MCF 10A (cell line): ENCODE measurements around the gene NACC2. TPM values are rescaled to one million over a fixed set of nuclear protein-coding genes. Genes with fewer than 3 reads are reported as not detected.

ENCODE experiments used
- BruUV-seq: library from RNA; stranded (reverse); fragments of 400-500 nt; replicated peaks from 2 replicates; lab custom pipeline; 2021; lab: Mats Ljungman, UMichigan
- CTCF ChIA-PET: fragments of 300-600 bp; sonication (Branson Sonifier 250); formaldehyde crosslinking; extraction: SDS; loops from one replicate; lab custom pipeline; 2021; ENCODE audit warnings: antibody characterized with exemption, inconsistent platforms; lab: Yijun Ruan, JAX
- POLR2A ChIA-PET: fragments of 300-600, 350-650 bp; sonication (Branson Sonifier 250); formaldehyde crosslinking; extraction: SDS; loops from one replicate; lab custom pipeline; 2020; ENCODE audit warnings: antibody characterized with exemption, inconsistent platforms; lab: Yijun Ruan, JAX
- DNase-seq: peaks from one replicate; pipeline ENCODE4 v3.0.0-alpha.2; 2018; ENCODE audit not compliant: unreplicated experiment
- H3K27ac Mint-ChIP-seq: one replicate; pipeline ENCODE4 v1.8.0; 2022; ENCODE audit warnings: mild to moderate bottlenecking, low read depth, mixed read lengths; ENCODE audit not compliant: unreplicated experiment
- H3K27me3 Mint-ChIP-seq: one replicate; pipeline ENCODE4 v1.8.0; 2022; ENCODE audit warnings: mixed read lengths; ENCODE audit not compliant: insufficient read depth, unreplicated experiment
- H3K36me3 Mint-ChIP-seq: one replicate; pipeline ENCODE4 v1.8.0; 2022; ENCODE audit warnings: mild to moderate bottlenecking, moderate library complexity, mixed read lengths; ENCODE audit not compliant: insufficient read depth, unreplicated experiment
- H3K4me1 Mint-ChIP-seq: one replicate; pipeline ENCODE4 v1.8.0; 2022; ENCODE audit warnings: mixed read lengths; ENCODE audit not compliant: insufficient read depth, unreplicated experiment
- H3K4me3 Mint-ChIP-seq: one replicate; pipeline ENCODE4 v1.8.0; 2022; ENCODE audit warnings: mild to moderate bottlenecking, moderate library complexity, mixed read lengths; ENCODE audit not compliant: unreplicated experiment
- H3K9me3 Mint-ChIP-seq: one replicate; pipeline ENCODE4 v1.8.0; 2022; ENCODE audit warnings: mixed read lengths; ENCODE audit not compliant: unreplicated experiment
- CTCF ChIP-seq: fragments of 200-600 bp; IDR thresholded peaks from one replicate; pipeline ENCODE4 v1.8.0; 2022; ENCODE audit warnings: antibody characterized with exemption, mild to moderate bottlenecking; ENCODE audit not compliant: unreplicated experiment
- intact Hi-C: fragments of 100-400 bp; cut with micrococcal nuclease; formaldehyde crosslinking; loops from 2 replicates; pipeline ENCODE4 v1.14.1; 2022
- total RNA-seq: library from RNA; stranded (reverse); gene quantifications from 2 replicates; pipeline ENCODE4 v1.2.3, GENCODE V29; 2022

NACC2 gene
- total RNA-seq, 1 experiment from 2014 or later = 16.5 TPM

- DNase-seq = no peak
- ChIA-PET CTCF (interaction anchor here (0.9 kb wide), 1 partner anchor 71 kb away, joined by 4 read pairs; no protein-coding TSS in a partner anchor), POLR2A (interaction anchor here (1.1 kb wide), 1 partner anchor 8 kb away, joined by 3 read pairs; no protein-coding TSS in a partner anchor)
- no TSS peak for BruUV-seq
- Mint-ChIP-seq H3K27me3 (no peaks in the 10 kb centered on the region), H3K9me3 (peaks cover 15% of the 10 kb centered on the region), H3K27ac (no peak overlapping the region), H3K36me3 (peaks cover 24% of the 10 kb centered on the region), H3K4me3 (no peak overlapping the region), H3K4me1 (peaks cover 5% of the 10 kb centered on the region)
- intact Hi-C loops = no loop called here
- no peak for TF ChIP-seq CTCF
These were observed 55.6 kb downstream of the NACC2 start for GRCh38 chr9:136039488-136039887.

- no TSS peak for BruUV-seq
- no peak for TF ChIP-seq CTCF
- peaks cover 15% of the 10 kb centered on the region for H3K9me3 Mint-ChIP-seq
- H3K36me3 Mint-ChIP-seq = peaks cover 27% of the 10 kb centered on the region
- peaks cover 5% of the 10 kb centered on the region for H3K4me1 Mint-ChIP-seq
- H3K27ac Mint-ChIP-seq = no peak overlapping the region
- DNase-seq = no peak
- intact Hi-C loops = no loop called here
- POLR2A ChIA-PET = interaction anchor here (0.9 kb wide), 1 partner anchor 14 kb away, joined by 4 read pairs; no protein-coding TSS in a partner anchor
- no peaks in the 10 kb centered on the region for H3K27me3 Mint-ChIP-seq
- no peak overlapping the region for H3K4me3 Mint-ChIP-seq
- CTCF ChIA-PET = interaction anchor here (2.3 kb wide), 1 partner anchor 69 kb away, joined by 7 read pairs; no protein-coding TSS in a partner anchor
These were observed 58.2 kb downstream of the NACC2 start for GRCh38 chr9:136036848-136037247.

GRCh38 chr9:136036050-136036449 is 59.0 kb downstream of the NACC2 start:
- no peak overlapping the region for H3K4me3 Mint-ChIP-seq
- H3K9me3 Mint-ChIP-seq = peaks cover 15% of the 10 kb centered on the region
- TF ChIP-seq CTCF = no peak
- H3K27me3 Mint-ChIP-seq = no peaks in the 10 kb centered on the region
- intact Hi-C loops = no loop called here
- H3K36me3 Mint-ChIP-seq = peaks cover 29% of the 10 kb centered on the region
- no TSS peak for BruUV-seq
- ChIA-PET CTCF (no interaction called here), POLR2A (interaction anchor here (0.6 to 0.7 kb wide), 2 partner anchors 24 to 160 kb away, joined by 3 to 5 read pairs; no protein-coding TSS in a partner anchor)
- no peak overlapping the region for H3K27ac Mint-ChIP-seq
- peaks cover 5% of the 10 kb centered on the region for H3K4me1 Mint-ChIP-seq
- DNase-seq = no peak

- H3K4me3 Mint-ChIP-seq = no peak overlapping the region
- peaks cover 5% of the 10 kb centered on the region for H3K4me1 Mint-ChIP-seq
- peaks cover 46% of the 10 kb centered on the region for H3K36me3 Mint-ChIP-seq
- no peaks in the 10 kb centered on the region for H3K27me3 Mint-ChIP-seq
- CTCF ChIA-PET = interaction anchor here (0.7 to 1.0 kb wide), 3 partner anchors 27 to 65 kb away, joined by 3 to 5 read pairs (median 4); no protein-coding TSS in a partner anchor
- H3K27ac Mint-ChIP-seq = no peak overlapping the region
- DNase-seq = no peak
- no peaks in the 10 kb centered on the region for H3K9me3 Mint-ChIP-seq
- no TSS peak for BruUV-seq
- intact Hi-C loops = no loop called here
- no peak for TF ChIP-seq CTCF
- POLR2A ChIA-PET = interaction anchor here (0.6 kb wide), 2 partner anchors 199 to 1453 kb away, joined by 3 read pairs; no protein-coding TSS in a partner anchor
These were observed 63.1 kb downstream of the NACC2 start for GRCh38 chr9:136031741-136032730.
